ENCODE results near the gene CHIA. TPM values are rescaled to one million over a fixed set of nuclear protein-coding genes. Genes with fewer than 3 reads are reported as not detected.

CHIA gene
- total RNA-seq, 6 experiments from 2014 or later, result not detected

DNA sequence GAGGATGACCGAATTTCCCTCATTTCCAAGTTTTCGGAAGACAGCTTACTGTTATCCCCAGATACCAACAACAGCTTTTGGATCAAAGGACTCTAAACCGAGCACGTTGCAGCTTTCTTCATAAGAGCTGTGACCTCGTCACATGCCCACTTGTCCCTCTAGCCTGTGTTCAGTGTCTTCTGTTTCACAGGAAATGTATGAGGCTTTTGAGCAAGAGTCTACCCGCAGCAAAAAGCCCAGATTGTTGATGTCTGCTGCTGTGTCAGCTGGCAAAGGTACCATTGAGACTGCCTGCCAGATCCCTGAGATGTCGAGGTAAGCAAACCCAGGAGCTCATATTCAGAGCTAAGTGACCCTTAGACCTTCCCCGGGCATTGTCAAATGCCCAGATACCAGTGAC, 39.1 kb upstream of the CHIA start:
- peaks cover 41% of the 10 kb centered on the region for H3K27me3 Mint-ChIP-seq (ENCODE audit: insufficient read depth)
- H3K36me3 Mint-ChIP-seq (ENCODE audit: low read depth), result no peaks in the 10 kb centered on the region
- no peaks in the 10 kb centered on the region for H3K4me1 Mint-ChIP-seq (ENCODE audit: low read depth)
- no peak for DNase-seq
- H3K4me3 Mint-ChIP-seq, result no peak overlapping the region
- no peaks in the 10 kb centered on the region for H3K9me3 Mint-ChIP-seq
- TF ChIP-seq, protein P1, sequence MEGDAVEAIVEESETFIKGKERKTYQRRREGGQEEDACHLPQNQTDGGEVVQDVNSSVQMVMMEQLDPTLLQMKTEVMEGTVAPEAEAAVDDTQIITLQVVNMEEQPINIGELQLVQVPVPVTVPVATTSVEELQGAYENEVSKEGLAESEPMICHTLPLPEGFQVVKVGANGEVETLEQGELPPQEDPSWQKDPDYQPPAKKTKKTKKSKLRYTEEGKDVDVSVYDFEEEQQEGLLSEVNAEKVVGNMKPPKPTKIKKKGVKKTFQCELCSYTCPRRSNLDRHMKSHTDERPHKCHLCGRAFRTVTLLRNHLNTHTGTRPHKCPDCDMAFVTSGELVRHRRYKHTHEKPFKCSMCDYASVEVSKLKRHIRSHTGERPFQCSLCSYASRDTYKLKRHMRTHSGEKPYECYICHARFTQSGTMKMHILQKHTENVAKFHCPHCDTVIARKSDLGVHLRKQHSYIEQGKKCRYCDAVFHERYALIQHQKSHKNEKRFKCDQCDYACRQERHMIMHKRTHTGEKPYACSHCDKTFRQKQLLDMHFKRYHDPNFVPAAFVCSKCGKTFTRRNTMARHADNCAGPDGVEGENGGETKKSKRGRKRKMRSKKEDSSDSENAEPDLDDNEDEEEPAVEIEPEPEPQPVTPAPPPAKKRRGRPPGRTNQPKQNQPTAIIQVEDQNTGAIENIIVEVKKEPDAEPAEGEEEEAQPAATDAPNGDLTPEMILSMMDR (IDR thresholded peaks at IDR 0.05), result no peak
- H3K27ac Mint-ChIP-seq, result no peak overlapping the region

DNA sequence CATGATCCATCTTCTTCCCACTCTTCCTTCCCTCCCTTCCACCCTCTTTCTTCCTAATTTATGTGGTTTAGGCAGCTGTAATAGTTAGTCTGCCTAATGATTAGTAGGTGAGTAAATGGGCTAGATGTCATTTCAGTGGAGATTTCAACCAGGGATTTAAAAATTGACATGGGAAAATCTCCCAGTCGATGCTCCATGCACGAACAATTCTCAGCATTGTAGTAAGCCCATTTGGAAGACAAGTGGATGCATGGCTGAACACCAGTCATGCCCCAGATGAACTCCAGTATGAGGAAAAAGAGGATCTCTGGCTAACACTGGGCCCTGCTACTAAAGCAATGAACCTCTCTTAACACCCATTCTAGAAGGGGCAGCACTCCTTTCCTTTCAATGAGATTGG, 37.9 kb upstream of the CHIA start:
- H3K4me1 Mint-ChIP-seq (ENCODE audit: low read depth), result no peaks in the 10 kb centered on the region
- no peak overlapping the region for H3K4me3 Mint-ChIP-seq
- peaks cover 44% of the 10 kb centered on the region for H3K27me3 Mint-ChIP-seq (ENCODE audit: insufficient read depth)
- TF ChIP-seq, protein P1 (IDR thresholded peaks at IDR 0.05), result no peak
- no peaks in the 10 kb centered on the region for H3K36me3 Mint-ChIP-seq (ENCODE audit: low read depth)
- no peak overlapping the region for H3K27ac Mint-ChIP-seq
- no peaks in the 10 kb centered on the region for H3K9me3 Mint-ChIP-seq
- no peak for DNase-seq

DNA sequence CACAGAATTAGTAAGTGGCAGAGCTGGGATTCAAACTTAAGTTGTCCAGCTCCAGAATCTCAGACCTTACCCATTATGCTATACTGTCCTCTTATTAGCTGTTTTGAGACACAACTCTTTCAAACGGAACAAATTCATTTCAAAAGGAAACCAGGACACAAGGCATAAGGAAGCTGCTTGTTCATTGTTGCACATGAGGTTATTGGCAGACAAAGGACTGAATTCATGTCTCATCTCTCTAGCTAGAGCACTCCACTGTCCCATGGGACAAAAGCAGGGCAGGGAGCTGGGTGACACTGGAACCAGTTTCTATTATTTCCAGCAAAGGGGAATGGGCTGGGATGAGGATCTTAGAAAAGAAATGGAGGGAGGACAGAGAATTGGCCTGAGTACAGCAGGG, 36.8 kb upstream of the CHIA start:
- H3K9me3 Mint-ChIP-seq, result no peaks in the 10 kb centered on the region
- H3K27me3 Mint-ChIP-seq (ENCODE audit: insufficient read depth), result peaks cover 45% of the 10 kb centered on the region
- TF ChIP-seq, protein P1 (IDR thresholded peaks at IDR 0.05), result no peak
- no peaks in the 10 kb centered on the region for H3K36me3 Mint-ChIP-seq (ENCODE audit: low read depth)
- H3K4me3 Mint-ChIP-seq, result no peak overlapping the region
- no peak overlapping the region for H3K27ac Mint-ChIP-seq
- DNase-seq, result no peak
- H3K4me1 Mint-ChIP-seq (ENCODE audit: low read depth), result no peaks in the 10 kb centered on the region

DNA sequence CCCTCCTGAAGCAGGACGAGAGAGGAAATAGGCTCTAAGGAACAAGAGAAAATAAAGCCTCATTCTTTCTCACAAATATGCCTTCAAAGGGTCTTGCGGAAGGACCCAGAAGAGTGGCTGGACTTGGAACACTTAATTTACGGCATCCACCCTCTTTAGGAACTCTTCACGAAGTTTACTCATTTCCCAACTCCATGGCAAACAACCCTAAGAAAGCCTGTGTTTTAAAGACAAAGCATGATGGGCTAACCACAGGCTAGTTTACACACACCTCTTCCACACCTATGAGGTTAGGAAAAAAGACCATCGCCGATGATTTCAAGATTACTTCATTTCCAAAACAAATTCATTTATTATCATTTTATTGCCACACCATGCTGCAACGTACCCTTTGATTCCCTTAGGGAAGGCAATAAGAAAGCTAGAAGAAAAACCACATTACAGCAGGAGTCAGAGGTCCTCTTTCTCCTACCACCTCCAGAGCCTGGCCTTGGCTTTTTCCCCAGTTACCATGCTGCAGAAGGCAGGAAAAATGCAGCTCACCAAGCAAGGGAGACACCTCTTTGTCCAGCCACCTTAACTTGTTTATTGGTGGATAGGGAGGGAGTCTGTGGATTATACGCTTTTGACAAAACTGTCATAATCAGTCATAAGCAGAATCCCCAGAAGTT, 33.5 kb upstream of the CHIA start:
- Mint-ChIP-seq H3K4me3 (no peak overlapping the region), H3K27ac (no peak overlapping the region)

DNA sequence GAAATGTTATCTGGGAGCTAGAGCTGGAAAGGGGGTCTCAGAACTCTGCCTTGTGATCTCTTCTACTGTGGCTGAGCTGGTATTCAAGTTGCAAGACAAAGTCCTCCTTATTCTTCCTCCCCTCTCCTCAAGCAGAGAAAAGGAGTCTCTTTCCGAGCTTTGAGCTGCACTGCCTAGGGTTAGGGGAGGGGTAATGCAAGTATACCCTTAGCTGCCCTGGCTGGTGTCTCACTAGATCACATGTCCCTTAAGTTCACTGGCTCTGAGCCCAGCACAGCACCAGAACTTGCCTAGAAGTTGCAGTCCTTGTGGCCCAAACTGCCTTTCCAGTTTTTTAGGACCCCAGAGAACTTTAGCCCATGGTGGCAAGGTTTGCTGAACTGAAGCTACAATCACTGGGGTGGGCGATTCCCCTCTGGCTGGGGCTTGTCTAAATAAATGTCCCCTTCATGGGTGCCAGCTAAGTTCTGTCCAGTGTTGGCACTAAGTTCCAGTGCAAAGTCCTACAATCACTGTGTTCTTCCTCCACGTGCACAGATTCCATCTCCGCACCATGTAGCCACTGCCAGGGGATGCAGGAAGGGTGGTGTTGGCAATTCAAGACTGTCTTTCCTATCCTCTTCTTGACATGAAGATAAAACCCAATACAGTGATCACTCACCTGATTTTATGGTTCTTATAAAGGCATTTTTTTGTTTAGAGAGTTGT, 22.7 kb upstream of the CHIA start:
- Mint-ChIP-seq H3K9me3 (no peaks in the 10 kb centered on the region), H3K4me1 (ENCODE audit: low read depth) (no peaks in the 10 kb centered on the region), H3K36me3 (ENCODE audit: low read depth) (no peaks in the 10 kb centered on the region), H3K27ac (no peak overlapping the region), H3K27me3 (ENCODE audit: insufficient read depth) (peaks cover 36% of the 10 kb centered on the region), H3K4me3 (no peak overlapping the region)
- DNase-seq, result no peak
- TF ChIP-seq, protein P1 (IDR thresholded peaks at IDR 0.05), result no peak

More for the DNA sequence above, 33.5 kb upstream of the CHIA start:
- TF ChIP-seq, protein P1 (IDR thresholded peaks at IDR 0.05), result no peak
- Mint-ChIP-seq H3K9me3 (no peaks in the 10 kb centered on the region), H3K36me3 (ENCODE audit: low read depth) (no peaks in the 10 kb centered on the region), H3K27me3 (ENCODE audit: insufficient read depth) (peaks cover 38% of the 10 kb centered on the region), H3K4me1 (ENCODE audit: low read depth) (no peaks in the 10 kb centered on the region)
- DNase-seq, result no peak
